Vagina (tissue), 2 donors: ENCODE results near the gene ZNF549.

Experiments
- POLR2A ChIP-seq, 2 donors: fragments of 450-650 bp; IDR thresholded peaks; one replicate each; pipeline ENCODE4 v1.6.1; 2017; ENCODE audit warnings: antibody characterized with exemption in 2 of 2, mild to moderate bottlenecking in 2 of 2, moderate library complexity in 2 of 2
- POLR2AphosphoS5 ChIP-seq, 2 donors: sonication (generic); formaldehyde crosslinking; IDR thresholded peaks; one replicate each; pipeline ENCODE4 v1.9.0; 2017; ENCODE audit warnings: antibody characterized with exemption in 2 of 2, mild to moderate bottlenecking in 2 of 2, low read depth in 1 of 2; ENCODE audit not compliant: insufficient read depth in 1 of 2
- TF ChIP-seq, protein P1 (sequence below), 3 experiments: fragments of 450-650 bp in 2 of 3; fragments of 200-600 bp in 1 of 3; sonication (generic) in 1 of 3; IDR thresholded peaks; one replicate each; pipeline ENCODE4 v1.5.1; 2017 to 2019; ENCODE audit warnings: antibody characterized with exemption in 3 of 3, mild to moderate bottlenecking in 2 of 3, moderate library complexity in 2 of 3

DNA sequence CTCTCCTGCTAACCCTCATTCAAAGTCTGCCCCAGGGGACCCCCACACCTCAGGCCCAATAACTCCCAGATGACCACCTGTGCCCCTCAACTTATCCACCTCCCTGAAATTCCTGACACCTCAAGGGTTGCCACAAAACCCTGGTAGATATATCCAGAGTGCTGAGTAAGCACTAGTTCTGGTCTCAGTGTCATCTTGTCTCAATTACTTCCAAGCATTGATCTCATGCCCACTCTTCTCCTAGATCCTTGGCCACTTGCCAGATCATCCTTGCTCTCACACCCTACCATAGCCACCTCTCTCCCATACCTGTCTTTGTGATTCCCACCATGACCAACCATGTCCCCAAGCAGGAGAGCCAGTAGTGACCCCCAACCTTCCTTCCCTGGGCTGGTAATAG lies 49.5 kb downstream of the ZNF549 start:
- TF ChIP-seq, protein P1, sequence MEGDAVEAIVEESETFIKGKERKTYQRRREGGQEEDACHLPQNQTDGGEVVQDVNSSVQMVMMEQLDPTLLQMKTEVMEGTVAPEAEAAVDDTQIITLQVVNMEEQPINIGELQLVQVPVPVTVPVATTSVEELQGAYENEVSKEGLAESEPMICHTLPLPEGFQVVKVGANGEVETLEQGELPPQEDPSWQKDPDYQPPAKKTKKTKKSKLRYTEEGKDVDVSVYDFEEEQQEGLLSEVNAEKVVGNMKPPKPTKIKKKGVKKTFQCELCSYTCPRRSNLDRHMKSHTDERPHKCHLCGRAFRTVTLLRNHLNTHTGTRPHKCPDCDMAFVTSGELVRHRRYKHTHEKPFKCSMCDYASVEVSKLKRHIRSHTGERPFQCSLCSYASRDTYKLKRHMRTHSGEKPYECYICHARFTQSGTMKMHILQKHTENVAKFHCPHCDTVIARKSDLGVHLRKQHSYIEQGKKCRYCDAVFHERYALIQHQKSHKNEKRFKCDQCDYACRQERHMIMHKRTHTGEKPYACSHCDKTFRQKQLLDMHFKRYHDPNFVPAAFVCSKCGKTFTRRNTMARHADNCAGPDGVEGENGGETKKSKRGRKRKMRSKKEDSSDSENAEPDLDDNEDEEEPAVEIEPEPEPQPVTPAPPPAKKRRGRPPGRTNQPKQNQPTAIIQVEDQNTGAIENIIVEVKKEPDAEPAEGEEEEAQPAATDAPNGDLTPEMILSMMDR (IDR thresholded peaks at IDR 0.05) = no peak
- no peak for TF ChIP-seq POLR2AphosphoS5 (IDR thresholded peaks at IDR 0.05; ENCODE audit: insufficient read depth in 1 of 2, low read depth in 1 of 2)
- TF ChIP-seq POLR2A (IDR thresholded peaks at IDR 0.05) = no peak
